Right hindlimb (tissue), 1 donor: ENCODE data around the gene AMELX.
A peak's percentile ranks its signal among the peaks of the same experiment; 100 is the strongest.

Experiments
- DNase-seq: peaks from one replicate; pipeline ENCODE4 v3.0.0-alpha.2; 2018

AMELX gene

GRCh38 chrX:11311706-11312105 lies 18.5 kb downstream of the AMELX start:
- DNase-seq = no peak

- no peak for DNase-seq
These were observed 26.8 kb downstream of the AMELX start for GRCh38 chrX:11319806-11320520.

GRCh38 chrX:11321986-11322385 lies 28.8 kb downstream of the AMELX start:
- no peak for DNase-seq

GRCh38 chrX:11328134-11328533 lies 34.9 kb downstream of the AMELX start:
- no peak for DNase-seq

GRCh38 chrX:11329021-11329420 lies 35.8 kb downstream of the AMELX start:
- no peak for DNase-seq

- DNase-seq = no peak
These were observed 38.6 kb downstream of the AMELX start for GRCh38 chrX:11331788-11332187.

- DNase-seq = no peak
These were observed 41.0 kb downstream of the AMELX start for GRCh38 chrX:11334165-11334564.

- no peak for DNase-seq
These were observed 43.0 kb downstream of the AMELX start for GRCh38 chrX:11336201-11336600.

- no peak for DNase-seq
These were observed 44.2 kb downstream of the AMELX start for GRCh38 chrX:11337292-11338009.

GRCh38 chrX:11341274-11342201 lies 48.3 kb downstream of the AMELX start:
- DNase-seq = peak; percentile 30

GRCh38 chrX:11342673-11343072 lies 49.5 kb downstream of the AMELX start:
- DNase-seq = no peak

GRCh38 chrX:11346121-11346682 lies 53.0 kb downstream of the AMELX start:
- no peak for DNase-seq

GRCh38 chrX:11347300-11347699 lies 54.1 kb downstream of the AMELX start:
- DNase-seq = no peak

GRCh38 chrX:11349020-11349419 lies 55.8 kb downstream of the AMELX start:
- no peak for DNase-seq

GRCh38 chrX:11349661-11350337 lies 56.6 kb downstream of the AMELX start:
- no peak for DNase-seq
